ENCODE results near the gene RNF113B. TPM values are rescaled to one million over a fixed set of nuclear protein-coding genes. Genes with fewer than 3 reads are reported as not detected.

RNF113B gene
- polyA plus RNA-seq, 1 donor (not counting 4 experiments of a cell fraction or from before 2014, with no cell fraction given) = not detected

DNA sequence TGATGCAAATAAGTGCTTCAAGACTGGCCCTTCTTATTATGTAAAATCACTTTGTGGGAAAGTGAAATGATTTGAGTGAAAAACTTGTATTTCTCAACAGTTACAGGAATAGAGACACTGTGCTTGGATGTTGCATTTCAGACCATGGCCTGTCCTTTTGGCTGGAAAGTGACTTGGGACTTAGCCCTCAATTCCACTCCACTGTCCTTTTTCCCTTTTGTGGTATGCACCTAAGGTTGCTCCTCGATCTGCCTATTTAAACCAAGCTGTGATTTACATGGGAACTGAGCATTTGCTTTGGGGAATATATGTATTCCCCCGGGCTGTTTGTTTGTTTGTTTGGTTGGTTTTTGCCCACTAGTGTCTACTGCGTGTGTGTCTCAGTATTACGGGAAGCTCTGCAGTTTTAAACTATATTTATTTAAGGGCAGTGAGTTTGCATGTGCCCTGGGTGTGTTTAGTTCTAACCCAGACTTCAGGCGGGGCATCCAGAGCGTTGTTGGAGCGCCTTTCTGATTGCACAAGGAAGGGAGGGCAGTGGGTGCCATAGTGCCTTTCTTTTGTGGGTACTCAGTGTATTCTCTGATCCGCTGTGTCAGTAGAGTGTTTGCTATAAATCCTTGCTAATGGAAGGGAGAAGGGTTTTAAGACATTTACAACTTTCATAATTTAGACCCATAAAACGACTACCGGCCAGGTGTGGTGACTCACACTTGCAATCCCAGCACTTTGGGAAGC, 18.2 kb upstream of the RNF113B start:
- Histone ChIP-seq H3K27ac (ENCODE audit: control insufficient read depth, insufficient read depth, low read length) (no peak overlapping the region), H3K4me1 (ENCODE audit: control insufficient read depth, extremely low read depth, insufficient read depth, low read length) (no peaks in the 10 kb centered on the region), H4K20me1 (ENCODE audit: control insufficient read depth, extremely low read depth, insufficient read depth, low read length) (no peaks in the 10 kb centered on the region), H3K9me3 (ENCODE audit: control insufficient read depth, low read depth, low read length) (no peaks in the 10 kb centered on the region), H3K4me3 (ENCODE audit: control insufficient read depth in 2 of 3, extremely low read depth in 1 of 3, insufficient read depth in 2 of 3, low read depth in 1 of 3, low read length in 3 of 3) (no peak overlapping the region), H3K9me1 (ENCODE audit: control insufficient read depth, extremely low read depth, insufficient read depth, low read length) (no peaks in the 10 kb centered on the region), H3K36me3 (ENCODE audit: control insufficient read depth in 2 of 2, extremely low read depth in 1 of 2, insufficient read depth in 2 of 2, low read length in 2 of 2) (no peaks in the 10 kb centered on the region), H3K27me3 (ENCODE audit: control insufficient read depth, extremely low read depth, insufficient read depth, low read length) (no peaks in the 10 kb centered on the region), H3K9ac (ENCODE audit: control insufficient read depth, extremely low read depth, insufficient read depth, low read length) (no peak overlapping the region), H3K4me2 (ENCODE audit: control insufficient read depth, extremely low read depth, insufficient read depth, low read depth, low read length) (no peak overlapping the region), H2AFZ (ENCODE audit: control insufficient read depth, low read length) (no peak overlapping the region), H3K79me2 (ENCODE audit: control insufficient read depth, insufficient read depth, low read length) (no peaks in the 10 kb centered on the region)
- dilution Hi-C loops (cut with MboI; ENCODE audit: extremely low pct_ligation_motif_present, low sequenced_read_pairs) = no loop called here
- no peak for FAIRE-seq
- DNase-seq (ENCODE audit: low read depth, low spot score) = no peak
- no peak for TF ChIP-seq EZH2 (IDR thresholded peaks at IDR 0.05; ENCODE audit: low read length)
- TF ChIP-seq, protein P1, sequence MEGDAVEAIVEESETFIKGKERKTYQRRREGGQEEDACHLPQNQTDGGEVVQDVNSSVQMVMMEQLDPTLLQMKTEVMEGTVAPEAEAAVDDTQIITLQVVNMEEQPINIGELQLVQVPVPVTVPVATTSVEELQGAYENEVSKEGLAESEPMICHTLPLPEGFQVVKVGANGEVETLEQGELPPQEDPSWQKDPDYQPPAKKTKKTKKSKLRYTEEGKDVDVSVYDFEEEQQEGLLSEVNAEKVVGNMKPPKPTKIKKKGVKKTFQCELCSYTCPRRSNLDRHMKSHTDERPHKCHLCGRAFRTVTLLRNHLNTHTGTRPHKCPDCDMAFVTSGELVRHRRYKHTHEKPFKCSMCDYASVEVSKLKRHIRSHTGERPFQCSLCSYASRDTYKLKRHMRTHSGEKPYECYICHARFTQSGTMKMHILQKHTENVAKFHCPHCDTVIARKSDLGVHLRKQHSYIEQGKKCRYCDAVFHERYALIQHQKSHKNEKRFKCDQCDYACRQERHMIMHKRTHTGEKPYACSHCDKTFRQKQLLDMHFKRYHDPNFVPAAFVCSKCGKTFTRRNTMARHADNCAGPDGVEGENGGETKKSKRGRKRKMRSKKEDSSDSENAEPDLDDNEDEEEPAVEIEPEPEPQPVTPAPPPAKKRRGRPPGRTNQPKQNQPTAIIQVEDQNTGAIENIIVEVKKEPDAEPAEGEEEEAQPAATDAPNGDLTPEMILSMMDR (optimal IDR thresholded peaks at IDR 0.05 in 1 of 3, IDR thresholded peaks at IDR 0.05 in 1 of 3, conservative IDR thresholded peaks at IDR 0.05 in 1 of 3; ENCODE audit: extremely low read depth in 1 of 3, insufficient read depth in 2 of 3, low read length in 3 of 3) = no peak

DNA sequence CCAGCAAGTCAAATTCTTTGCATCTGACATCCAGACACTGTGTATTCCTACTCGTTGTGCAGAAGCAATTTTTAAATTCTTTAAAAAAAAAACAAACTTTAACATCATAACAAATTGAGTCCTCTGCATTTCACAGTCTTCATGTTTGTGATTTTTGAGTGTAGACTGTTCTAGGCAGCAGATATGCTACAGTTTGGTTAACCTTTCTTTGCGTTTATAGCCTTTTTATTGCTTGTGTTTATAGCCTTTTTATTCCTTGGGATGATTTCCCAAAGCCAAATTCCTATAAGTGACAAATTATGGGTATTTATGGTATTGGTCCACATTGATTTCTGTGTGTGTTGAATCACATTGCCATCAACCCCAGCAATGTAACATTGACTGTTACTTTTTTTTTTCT, 14.9 kb upstream of the RNF113B start:
- H3K9me1 ChIP-seq (ENCODE audit: control insufficient read depth, extremely low read depth, insufficient read depth, low read length) = no peaks in the 10 kb centered on the region
- H2AFZ ChIP-seq (ENCODE audit: control insufficient read depth, low read length) = no peak overlapping the region
- no peaks in the 10 kb centered on the region for H3K36me3 ChIP-seq (ENCODE audit: control insufficient read depth in 2 of 2, extremely low read depth in 1 of 2, insufficient read depth in 2 of 2, low read length in 2 of 2)
- no peak overlapping the region for H3K9ac ChIP-seq (ENCODE audit: control insufficient read depth, extremely low read depth, insufficient read depth, low read length)
- no peaks in the 10 kb centered on the region for H3K9me3 ChIP-seq (ENCODE audit: control insufficient read depth, low read depth, low read length)
- H3K4me3 ChIP-seq (ENCODE audit: control insufficient read depth in 2 of 3, extremely low read depth in 1 of 3, insufficient read depth in 2 of 3, low read depth in 1 of 3, low read length in 3 of 3) = no peak overlapping the region
- H3K79me2 ChIP-seq (ENCODE audit: control insufficient read depth, insufficient read depth, low read length) = no peaks in the 10 kb centered on the region
- FAIRE-seq (no peak), DNase-seq (ENCODE audit: low read depth, low spot score) (no peak)
- no peaks in the 10 kb centered on the region for H4K20me1 ChIP-seq (ENCODE audit: control insufficient read depth, extremely low read depth, insufficient read depth, low read length)
- no peaks in the 10 kb centered on the region for H3K4me1 ChIP-seq (ENCODE audit: control insufficient read depth, extremely low read depth, insufficient read depth, low read length)
- no peaks in the 10 kb centered on the region for H3K27me3 ChIP-seq (ENCODE audit: control insufficient read depth, extremely low read depth, insufficient read depth, low read length)
- dilution Hi-C loops (cut with MboI; ENCODE audit: extremely low pct_ligation_motif_present, low sequenced_read_pairs) = no loop called here
- H3K4me2 ChIP-seq (ENCODE audit: control insufficient read depth, extremely low read depth, insufficient read depth, low read depth, low read length) = no peak overlapping the region
- H3K27ac ChIP-seq (ENCODE audit: control insufficient read depth, insufficient read depth, low read length) = no peak overlapping the region
- TF ChIP-seq, protein P1 (optimal IDR thresholded peaks at IDR 0.05 in 1 of 3, IDR thresholded peaks at IDR 0.05 in 1 of 3, conservative IDR thresholded peaks at IDR 0.05 in 1 of 3; ENCODE audit: extremely low read depth in 1 of 3, insufficient read depth in 2 of 3, low read length in 3 of 3) = no peak
- TF ChIP-seq EZH2 (IDR thresholded peaks at IDR 0.05; ENCODE audit: low read length) = no peak

Data from keratinocyte (primary cell).